NCI-H1930 (cell line): ENCODE data around the gene AGTR2.
"Not testable (repeated sequence)": the region's sequence is repeated elsewhere in the genome, so short reads cannot be mapped to it uniquely, and the experiment has no call there.

Experiments used
- DNase-seq, 2 experiments: peaks; one replicate each; lab custom pipeline; 2025; lab: John Stamatoyannopoulos, UW

Gene AGTR2, protein sequence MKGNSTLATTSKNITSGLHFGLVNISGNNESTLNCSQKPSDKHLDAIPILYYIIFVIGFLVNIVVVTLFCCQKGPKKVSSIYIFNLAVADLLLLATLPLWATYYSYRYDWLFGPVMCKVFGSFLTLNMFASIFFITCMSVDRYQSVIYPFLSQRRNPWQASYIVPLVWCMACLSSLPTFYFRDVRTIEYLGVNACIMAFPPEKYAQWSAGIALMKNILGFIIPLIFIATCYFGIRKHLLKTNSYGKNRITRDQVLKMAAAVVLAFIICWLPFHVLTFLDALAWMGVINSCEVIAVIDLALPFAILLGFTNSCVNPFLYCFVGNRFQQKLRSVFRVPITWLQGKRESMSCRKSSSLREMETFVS

DNA sequence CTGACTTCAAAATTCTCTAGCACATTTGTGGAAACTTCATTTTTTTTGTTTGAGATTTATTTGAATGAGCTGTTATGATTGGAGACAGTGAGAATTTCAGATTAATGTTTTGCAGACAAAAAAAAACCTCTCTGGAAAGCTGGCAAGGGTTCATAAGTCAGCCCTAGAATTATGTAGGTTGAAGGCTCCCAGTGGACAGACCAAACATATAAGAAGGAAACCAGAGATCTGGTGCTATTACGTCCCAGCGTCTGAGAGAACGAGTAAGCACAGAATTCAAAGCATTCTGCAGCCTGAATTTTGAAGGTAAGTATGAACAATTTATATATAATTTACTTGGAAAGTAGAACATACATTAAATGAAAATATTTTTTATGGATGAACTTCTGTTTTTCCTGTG, at the start of gene AGTR2:
TSS of gene AGTR2 (plus strand) at position 234 of the 400 bp plus-strand sequence. CDS start 1,537 bp downstream, outside the sequence.
- no peak for DNase-seq

DNA sequence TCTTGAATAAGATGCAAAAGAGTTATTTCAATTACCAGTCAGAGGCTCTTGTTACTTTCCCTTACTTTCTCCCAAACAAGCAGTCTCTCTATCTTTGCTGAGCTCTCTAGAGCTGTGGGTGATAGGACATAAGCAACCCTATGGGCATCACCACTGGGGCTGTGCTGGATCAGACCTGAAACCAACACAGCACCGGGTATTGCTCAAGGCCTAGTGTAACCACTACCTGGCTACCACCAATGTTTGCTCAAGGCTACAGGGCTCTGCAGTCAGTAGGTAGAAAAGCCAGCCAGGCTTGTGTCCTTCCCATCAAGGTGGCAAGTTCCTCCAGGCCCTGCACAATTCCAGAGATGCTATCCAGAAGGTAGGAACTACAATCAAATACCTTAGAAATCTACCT, 35.3 kb upstream of the AGTR2 start:
- DNase-seq: no peak

DNA sequence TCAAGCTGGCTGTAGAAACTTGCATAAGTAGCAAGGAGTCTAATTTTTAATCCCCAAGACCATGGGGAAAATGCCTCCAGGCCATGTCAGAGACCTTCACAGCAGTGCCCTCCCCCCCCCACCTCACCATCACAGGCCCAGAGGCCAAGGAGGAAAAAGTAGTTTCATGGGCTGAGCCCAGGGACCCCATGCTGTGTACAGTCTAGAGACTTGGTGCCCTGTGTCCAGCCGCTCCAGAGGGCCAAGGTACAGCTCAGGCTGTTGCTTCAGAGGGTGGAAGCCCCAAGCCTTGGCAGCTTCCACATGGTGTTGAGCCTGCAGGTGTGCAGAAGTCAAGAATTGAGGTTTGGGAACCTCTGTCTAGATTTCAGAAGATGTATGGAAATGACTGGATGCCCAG, 29.3 kb upstream of the AGTR2 start:
- DNase-seq: not testable (repeated sequence)

DNA sequence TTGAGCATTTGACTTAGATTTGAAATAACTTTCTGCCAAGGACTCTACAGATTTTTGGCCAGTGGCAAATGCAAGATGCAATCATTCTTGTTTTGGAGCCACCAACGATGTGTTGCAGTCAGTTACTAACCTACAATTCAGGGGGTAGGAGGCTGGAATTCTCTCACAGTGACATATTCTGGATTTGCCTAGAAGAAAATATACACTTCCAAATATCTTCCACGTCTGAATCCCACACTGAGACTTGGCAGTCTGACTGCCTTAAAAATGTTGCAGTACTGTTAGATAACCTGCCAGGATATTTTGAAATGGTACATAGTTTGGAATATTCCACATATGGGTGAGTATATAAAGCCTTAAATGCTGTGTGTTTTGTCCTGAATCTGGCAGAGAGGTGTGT, 27.6 kb upstream of the AGTR2 start:
- no peak for DNase-seq

DNA sequence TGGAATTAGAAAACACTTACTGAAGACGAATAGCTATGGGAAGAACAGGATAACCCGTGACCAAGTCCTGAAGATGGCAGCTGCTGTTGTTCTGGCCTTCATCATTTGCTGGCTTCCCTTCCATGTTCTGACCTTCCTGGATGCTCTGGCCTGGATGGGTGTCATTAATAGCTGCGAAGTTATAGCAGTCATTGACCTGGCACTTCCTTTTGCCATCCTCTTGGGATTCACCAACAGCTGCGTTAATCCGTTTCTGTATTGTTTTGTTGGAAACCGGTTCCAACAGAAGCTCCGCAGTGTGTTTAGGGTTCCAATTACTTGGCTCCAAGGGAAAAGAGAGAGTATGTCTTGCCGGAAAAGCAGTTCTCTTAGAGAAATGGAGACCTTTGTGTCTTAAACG, 2.4 kb downstream of the AGTR2 start:
- peak in 1 of 2 experiments; percentile 10 for DNase-seq

DNA sequence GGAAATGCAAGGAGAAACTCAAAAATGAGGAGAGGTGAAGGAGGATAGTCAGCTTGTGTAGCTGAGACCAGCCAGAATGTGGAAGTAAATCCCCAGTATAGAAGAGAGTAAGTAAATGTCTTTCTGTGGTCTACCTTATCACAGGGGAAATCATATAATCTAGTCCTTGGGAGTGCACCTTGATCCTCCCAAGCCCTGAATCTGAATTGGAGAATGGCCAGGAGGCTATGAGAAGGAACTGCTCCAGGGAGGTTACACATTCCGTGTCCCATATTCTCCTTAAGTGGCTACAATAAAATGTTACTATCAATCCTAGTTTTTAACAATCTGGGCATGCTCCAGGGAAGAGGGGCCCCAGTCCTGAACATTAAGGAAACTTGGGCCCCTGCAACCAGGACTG, 10.8 kb downstream of the AGTR2 start:
- no peak for DNase-seq

DNA sequence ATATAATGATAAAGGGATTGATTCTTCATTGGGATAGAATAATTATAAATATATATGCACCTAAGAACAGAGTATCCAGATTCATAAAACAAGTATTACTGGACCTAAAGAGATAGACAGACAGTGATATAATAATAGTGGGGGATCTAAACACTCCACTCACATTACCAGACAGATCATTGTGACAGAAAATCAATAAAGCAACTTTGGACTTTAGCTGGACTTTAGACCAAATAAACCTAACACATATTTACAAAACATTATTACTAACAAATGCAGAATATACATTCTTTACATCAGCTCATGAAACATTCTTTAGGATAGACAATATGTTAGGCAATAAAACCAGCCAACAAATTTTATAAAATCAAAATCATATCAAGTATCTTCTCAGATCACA, 14.6 kb downstream of the AGTR2 start:
- DNase-seq: no peak

DNA sequence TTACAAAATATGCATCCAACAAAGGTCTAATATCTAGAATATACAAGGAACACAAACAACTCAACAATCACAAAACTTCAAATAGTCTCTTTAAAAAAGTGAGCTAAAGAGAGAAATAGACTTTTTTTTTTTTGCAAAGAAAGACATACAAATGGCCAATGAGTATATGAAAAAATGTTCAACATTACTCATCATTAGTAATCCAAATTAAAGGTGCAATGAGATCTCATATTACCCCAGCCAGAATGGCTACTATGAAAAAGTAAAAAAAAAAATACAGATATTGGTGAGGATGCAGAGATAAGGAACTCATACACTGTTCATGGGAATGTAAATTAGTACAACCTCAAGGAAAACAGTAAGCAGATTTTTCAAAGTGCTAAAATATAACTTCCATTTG, 24.1 kb downstream of the AGTR2 start:
- no peak for DNase-seq

DNA sequence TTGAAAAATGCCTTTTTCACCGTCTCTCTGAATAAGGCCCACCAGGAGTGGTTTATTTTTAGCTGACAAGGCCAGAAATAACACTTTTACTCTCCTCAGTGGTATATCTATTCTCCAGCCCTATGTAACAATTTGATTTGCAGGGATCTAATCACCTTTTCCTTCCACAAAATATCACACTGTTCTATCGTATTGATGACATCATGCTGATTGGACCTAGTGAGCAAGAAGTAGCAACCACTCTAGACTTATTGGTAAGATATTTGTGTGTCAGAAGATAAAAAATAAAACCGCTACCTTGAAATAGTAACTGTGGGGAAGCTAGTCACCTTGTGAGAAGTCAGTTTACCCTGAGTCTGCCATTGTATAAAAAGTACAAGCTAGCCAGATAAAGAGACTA, 27.7 kb downstream of the AGTR2 start:
- no peak for DNase-seq

DNA sequence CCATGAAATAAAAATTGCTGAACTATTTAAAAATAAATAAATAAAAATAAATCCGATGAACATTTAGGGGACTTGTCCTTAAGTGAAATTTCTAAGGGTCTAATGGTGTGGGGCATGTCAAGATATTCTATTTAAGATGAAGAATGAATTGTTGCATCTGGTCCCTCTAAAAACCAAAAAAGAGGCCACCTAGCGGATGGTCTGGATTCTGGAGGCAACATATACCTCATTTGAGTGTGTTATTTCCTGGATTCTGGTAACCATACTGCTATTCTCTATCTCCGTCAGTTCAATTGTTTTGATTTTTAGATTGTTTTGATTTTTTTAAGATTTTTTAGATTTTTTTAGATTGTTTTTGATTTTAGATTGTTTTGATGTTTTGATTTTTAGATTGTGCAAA, 28.3 kb downstream of the AGTR2 start:
- DNase-seq: no peak

DNA sequence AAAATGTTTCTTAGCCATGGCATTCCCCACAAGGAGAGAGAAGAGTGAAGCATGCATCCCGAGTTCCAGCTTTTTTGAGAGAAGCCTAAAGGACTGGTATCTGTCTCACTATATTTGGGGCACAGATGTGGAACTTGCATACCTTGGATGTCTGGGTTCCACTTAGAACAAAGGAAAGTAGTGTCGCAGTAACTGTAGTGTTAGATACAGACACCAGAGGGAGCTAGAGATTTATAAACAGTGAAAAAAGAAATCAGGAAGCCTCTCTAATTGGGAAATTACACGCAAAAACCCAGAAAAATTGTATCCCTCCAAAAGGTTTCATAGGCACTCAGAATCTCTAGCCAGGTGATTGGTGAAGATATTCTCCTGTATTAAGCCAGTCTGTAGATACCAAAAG, 34.4 kb downstream of the AGTR2 start:
- peak; percentile 2 to 16 for DNase-seq

DNA sequence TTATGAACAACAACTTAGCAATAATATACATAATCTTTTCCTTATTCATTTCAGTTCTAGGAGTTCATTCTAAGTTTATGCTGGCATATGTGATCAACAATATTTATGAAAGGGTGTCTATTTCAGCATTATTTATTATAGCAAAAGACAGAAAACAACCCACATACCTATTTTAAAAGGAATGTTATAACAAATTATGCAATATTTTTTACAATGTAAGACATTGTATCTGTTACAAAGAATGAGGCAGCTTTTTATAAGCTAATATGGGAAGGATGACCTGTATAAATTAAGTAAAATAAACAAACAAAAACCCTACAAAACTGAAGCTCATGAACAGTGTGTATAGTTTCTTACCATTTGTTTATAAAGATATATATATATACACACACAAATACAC, 42.7 kb downstream of the AGTR2 start:
- DNase-seq: no peak

DNA sequence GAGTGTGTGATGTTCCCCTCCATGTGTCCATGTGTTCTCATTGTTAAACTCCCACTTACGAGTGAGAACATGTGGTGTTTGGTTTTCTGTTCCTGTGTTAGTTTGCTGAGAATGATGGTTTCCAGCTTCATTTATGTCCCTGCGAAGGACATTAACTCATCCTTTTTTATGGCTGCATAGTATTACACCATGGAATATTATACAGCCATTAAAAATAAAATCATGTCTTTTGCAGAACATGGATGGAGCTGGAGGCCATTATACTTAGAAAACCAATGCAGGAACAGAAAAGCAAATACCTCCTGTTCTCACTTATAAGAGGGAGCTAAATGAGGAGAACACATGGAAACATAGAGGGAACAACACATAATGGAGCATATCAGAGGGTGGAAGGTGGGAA, 46.5 kb downstream of the AGTR2 start:
- not testable (repeated sequence) for DNase-seq
